Measurements from ENCODE around the gene TOM1L1. TPM values are rescaled to one million over a fixed set of nuclear protein-coding genes. Genes with fewer than 3 reads are reported as not detected.

The TOM1L1 gene
- polyA plus RNA-seq, 1 donor from 2014 or later = not detected

- Mint-ChIP-seq H3K27ac (no peak overlapping the region), H3K4me1 (peaks cover 0 to 2% (median 0%) of the 10 kb centered on the region in 3 donors), H3K9me3 (peaks cover 0 to 5% (median 3%) of the 10 kb centered on the region in 3 donors), H3K4me3 (no peak overlapping the region), H3K27me3 (peaks cover 4% of the 10 kb centered on the region), H3K36me3 (peaks cover 7% of the 10 kb centered on the region)
Measured at GRCh38 chr17:54948380-54948779, 47.7 kb downstream of the TOM1L1 start.

DNA sequence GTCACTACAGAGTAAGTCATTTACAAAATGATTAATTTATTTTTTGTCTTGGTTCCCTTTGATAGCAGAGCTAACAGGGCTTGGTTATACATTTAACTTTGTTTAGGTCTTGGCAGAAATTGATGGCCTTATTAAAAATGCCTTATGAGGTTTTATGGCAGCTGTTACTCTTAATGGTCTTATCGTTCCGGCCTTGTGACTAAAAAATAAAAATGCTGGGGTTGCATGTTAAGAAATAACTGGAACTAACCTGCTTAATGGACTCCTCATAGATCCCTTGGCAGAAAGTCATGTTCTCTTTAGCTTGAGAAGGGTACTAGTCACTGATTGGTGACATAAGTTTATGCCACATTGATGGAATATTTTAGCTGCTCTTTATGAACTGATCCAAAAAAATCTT is 49.5 kb downstream of the TOM1L1 start:
- peaks cover 0 to 5% (median 3%) of the 10 kb centered on the region in 3 donors for H3K9me3 Mint-ChIP-seq

GRCh38 chr17:54951286-54951685 is 50.6 kb downstream of the TOM1L1 start:
- H3K9me3 Mint-ChIP-seq = peaks cover 0 to 5% (median 3%) of the 10 kb centered on the region in 3 donors
- no peak overlapping the region for H3K4me3 Mint-ChIP-seq
- H3K27ac Mint-ChIP-seq = no peak overlapping the region
- H3K4me1 Mint-ChIP-seq = no peaks in the 10 kb centered on the region
- peaks cover 4% of the 10 kb centered on the region for H3K27me3 Mint-ChIP-seq
- H3K36me3 Mint-ChIP-seq = peaks cover 11% of the 10 kb centered on the region

More for the DNA sequence above, 49.5 kb downstream of the TOM1L1 start:
- peaks cover 13% of the 10 kb centered on the region for H3K36me3 Mint-ChIP-seq
- H3K27ac Mint-ChIP-seq = no peak overlapping the region
- peaks cover 0 to 2% (median 0%) of the 10 kb centered on the region in 3 donors for H3K4me1 Mint-ChIP-seq
- H3K4me3 Mint-ChIP-seq = no peak overlapping the region
- peaks cover 4% of the 10 kb centered on the region for H3K27me3 Mint-ChIP-seq

DNA sequence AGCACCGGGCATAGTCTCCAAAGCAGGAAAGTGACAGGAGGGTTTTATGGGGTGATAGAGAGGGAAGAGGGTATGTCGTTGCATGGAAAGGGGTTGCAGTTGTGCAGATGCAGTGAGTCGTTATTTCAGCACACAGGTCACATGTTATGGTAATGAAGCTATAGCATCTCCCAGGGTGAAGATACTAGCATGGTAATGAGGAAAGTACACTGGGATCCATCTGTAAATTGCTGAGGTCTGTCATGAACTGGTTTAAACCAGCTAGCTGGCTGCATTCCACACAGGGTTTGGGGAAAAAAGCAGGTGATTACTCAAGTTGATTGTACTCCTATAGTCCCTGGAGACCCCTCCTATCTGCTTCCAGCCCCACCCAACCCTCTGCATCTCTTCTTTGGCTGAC is 56.1 kb downstream of the TOM1L1 start:
- H3K27me3 Mint-ChIP-seq = no peaks in the 10 kb centered on the region
- H3K4me1 Mint-ChIP-seq = no peaks in the 10 kb centered on the region
- H3K4me3 Mint-ChIP-seq = no peak overlapping the region
- H3K9me3 Mint-ChIP-seq = no peaks in the 10 kb centered on the region
- no peak overlapping the region for H3K27ac Mint-ChIP-seq
- H3K36me3 Mint-ChIP-seq = peaks cover 11% of the 10 kb centered on the region

DNA sequence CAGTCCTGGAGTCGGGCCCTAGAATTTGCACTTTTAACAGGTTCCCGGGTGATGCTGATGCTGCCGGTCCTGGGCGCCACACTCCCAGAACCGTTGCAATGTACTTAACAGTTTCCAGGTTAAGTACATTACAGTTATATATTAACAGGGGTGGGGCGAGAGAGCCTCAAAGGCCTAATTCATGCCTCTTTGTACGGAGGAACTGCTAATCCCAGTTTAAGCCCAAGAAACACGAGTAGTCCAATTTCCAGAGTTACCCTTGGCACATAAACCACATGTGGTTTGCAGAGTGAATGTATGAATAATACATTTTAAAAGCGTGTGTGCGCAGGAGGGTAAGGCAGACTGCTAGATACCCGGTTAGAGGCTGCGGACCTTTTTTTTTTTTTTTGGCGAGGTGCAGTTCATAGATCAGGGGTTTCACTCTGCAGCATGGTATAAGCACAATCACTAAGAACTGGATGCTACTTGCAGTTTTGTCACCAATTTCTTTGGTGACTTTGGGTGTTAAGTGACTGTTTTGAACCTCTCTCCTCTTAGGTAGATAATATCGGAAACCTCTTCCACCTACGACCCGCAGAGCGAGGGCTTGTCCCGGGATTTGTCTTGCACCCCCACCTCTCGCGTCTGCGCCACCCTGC is 67.1 kb downstream of the TOM1L1 start:
- peaks cover 6 to 19% (median 12%) of the 10 kb centered on the region in 3 donors for H3K4me1 Mint-ChIP-seq
- H3K4me3 Mint-ChIP-seq = no peak overlapping the region
- H3K27ac Mint-ChIP-seq = no peak overlapping the region
- H3K36me3 Mint-ChIP-seq = no peaks in the 10 kb centered on the region
- H3K27me3 Mint-ChIP-seq = no peaks in the 10 kb centered on the region
- H3K9me3 Mint-ChIP-seq = no peaks in the 10 kb centered on the region

DNA sequence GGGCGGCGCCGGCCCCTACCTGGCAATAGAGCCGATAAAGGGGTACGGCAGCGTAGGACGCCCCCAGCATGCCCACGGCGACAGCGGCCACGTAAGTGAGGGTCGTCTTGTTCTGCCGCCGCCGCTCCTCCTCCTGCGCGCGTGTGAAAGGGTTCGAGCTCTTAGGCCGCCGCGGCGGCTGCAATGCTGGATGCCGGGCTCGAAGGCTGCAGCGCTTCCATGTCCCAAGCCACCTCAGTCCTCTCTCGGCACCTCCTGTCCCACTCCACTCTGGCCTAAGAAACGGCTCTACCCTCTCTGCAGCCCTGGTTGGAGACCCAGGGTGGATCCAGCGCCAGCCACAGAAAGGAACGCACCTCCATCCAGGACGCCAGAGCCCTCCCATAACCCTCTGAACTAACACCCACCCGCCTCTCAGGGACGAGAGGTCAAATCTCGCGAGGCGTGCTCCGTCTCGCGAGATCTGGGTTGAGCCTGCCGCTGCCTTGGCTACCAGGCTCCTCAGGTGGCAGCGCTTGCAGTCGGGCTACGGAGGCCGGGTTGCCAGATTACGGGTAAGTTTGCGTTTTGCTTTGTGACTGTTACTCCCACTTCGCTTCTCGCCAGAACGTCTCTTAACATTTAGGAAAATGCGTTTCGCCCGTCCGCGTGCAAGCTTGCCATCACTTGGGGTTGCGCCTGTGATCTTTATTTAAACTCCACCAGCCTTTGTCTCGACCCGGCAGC is 67.8 kb downstream of the TOM1L1 start, which contains the start of the genes COX11 and STXBP4:
TSS of gene COX11 (minus strand) at position 393 of the 726 bp plus-strand sequence. CDS start at position 385, 8 bp downstream.
TSS of gene STXBP4 (plus strand) at position 504 of the 726 bp plus-strand sequence. CDS start 17,455 bp downstream, outside the sequence.
- Mint-ChIP-seq H3K27me3 (no peaks in the 10 kb centered on the region), H3K36me3 (no peaks in the 10 kb centered on the region), H3K27ac (no peak within 1 kb of the TSS), H3K4me3 (no peak within 1 kb of the TSS), H3K4me1 (peaks cover 7 to 18% (median 10%) of the 10 kb centered on the region in 3 donors), H3K9me3 (no peaks in the 10 kb centered on the region)

DNA sequence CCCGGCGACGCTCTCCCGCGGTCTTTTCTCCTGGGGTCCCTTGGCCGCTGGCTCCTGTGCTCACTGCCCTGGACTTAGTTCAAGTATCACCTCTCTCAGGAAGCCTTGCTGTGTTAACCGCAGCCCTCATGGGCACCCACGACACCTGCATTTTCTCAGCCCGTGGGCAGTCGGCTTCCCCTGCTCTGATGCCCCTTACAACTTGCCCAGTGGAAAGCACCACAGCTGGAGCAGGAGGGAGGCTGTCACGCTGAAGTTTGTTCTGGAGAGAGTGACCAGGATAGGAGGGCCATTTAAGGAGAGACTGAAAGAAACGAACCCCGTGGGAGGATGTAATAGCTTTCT is 68.3 kb downstream of the TOM1L1 start:
- no peaks in the 10 kb centered on the region for H3K27me3 Mint-ChIP-seq
- no peaks in the 10 kb centered on the region for H3K36me3 Mint-ChIP-seq
- H3K4me1 Mint-ChIP-seq = peaks cover 7 to 16% (median 8%) of the 10 kb centered on the region in 3 donors
- no peak overlapping the region for H3K4me3 Mint-ChIP-seq
- no peaks in the 10 kb centered on the region for H3K9me3 Mint-ChIP-seq
- H3K27ac Mint-ChIP-seq = no peak overlapping the region

DNA sequence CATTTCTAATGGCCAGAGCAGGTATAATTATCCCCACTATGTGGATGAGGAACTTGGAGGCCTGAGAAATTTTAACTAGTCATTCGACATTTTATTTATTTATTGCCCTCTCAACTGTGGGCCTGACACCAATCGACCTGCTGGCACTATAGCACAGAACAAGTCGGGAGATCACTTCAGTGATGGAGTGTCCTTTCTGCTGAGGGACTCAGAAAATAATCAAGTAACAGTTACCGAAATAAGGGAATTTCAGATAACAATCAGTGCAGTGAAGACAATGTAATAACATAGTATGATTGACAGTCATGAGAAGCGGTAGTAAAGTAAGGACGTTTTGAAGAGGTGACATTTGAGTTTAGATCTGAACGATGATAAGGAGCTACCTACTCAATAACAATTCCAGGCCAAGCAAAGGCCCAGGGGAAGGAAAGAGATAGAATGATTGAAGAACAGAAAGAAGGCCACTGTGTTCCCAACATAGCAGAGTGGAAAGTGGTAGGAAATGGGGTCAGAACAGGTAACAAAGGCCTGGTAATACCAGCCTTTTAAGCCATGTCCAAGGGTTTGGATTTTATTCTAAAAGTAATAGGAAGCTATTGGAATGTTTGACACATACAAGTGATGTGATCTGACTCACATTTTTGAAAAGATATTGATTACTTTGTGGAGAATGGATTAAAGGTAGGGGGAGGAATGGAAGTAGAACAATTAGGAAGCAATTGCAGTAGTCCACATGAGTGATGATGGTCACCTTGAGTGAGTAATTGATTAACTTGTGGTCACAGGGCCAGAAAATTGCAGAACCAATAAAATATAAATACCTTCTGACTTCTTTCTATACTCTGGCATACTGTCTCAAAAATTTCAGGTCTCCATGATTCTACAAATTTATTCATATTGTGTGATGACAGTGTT is 69.3 kb downstream of the TOM1L1 start:
- Mint-ChIP-seq H3K4me3 (peak overlapping the region in 1 of 4 donors; percentile 61), H3K27me3 (no peaks in the 10 kb centered on the region), H3K27ac (peak overlapping the region in 1 of 3 donors; percentile 14), H3K36me3 (no peaks in the 10 kb centered on the region), H3K4me1 (peaks cover 7 to 16% (median 8%) of the 10 kb centered on the region in 3 donors), H3K9me3 (no peaks in the 10 kb centered on the region)

DNA sequence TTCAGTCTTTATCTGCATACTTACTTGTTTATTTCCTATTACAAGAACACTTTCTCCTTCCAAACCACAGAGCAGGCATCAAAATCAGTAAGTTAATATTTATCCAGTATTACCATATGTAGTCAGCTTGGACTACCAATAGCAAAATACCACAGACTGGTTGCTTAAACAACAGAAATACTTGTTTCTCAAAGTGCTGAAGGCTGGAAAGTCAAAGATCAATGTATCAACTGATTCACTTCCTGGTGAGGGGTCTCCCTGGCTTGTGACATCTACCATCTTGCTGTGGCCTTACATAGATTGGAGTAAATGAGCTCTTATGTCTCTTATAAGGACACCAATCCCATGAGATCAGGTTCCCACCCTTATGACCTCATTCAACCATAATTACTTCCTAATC is 70.5 kb downstream of the TOM1L1 start:
- Mint-ChIP-seq H3K4me3 (peak overlapping the region in 1 of 4 donors; percentile 54), H3K4me1 (peaks cover 6 to 10% (median 7%) of the 10 kb centered on the region in 3 donors), H3K27me3 (no peaks in the 10 kb centered on the region), H3K27ac (peak overlapping the region in 1 of 3 donors; percentile 54), H3K36me3 (no peaks in the 10 kb centered on the region), H3K9me3 (no peaks in the 10 kb centered on the region)

- Mint-ChIP-seq H3K36me3 (no peaks in the 10 kb centered on the region), H3K27ac (no peak overlapping the region), H3K9me3 (no peaks in the 10 kb centered on the region), H3K27me3 (no peaks in the 10 kb centered on the region), H3K4me1 (peaks cover 0 to 7% (median 6%) of the 10 kb centered on the region in 3 donors), H3K4me3 (no peak overlapping the region)
Measured at GRCh38 chr17:54971901-54972300, 71.2 kb downstream of the TOM1L1 start.

- Mint-ChIP-seq H3K4me1 (peaks cover 0 to 6% (median 0%) of the 10 kb centered on the region in 3 donors), H3K27me3 (no peaks in the 10 kb centered on the region), H3K9me3 (no peaks in the 10 kb centered on the region), H3K27ac (no peak overlapping the region), H3K4me3 (no peak overlapping the region), H3K36me3 (no peaks in the 10 kb centered on the region)
Measured at GRCh38 chr17:54972406-54973138, 71.9 kb downstream of the TOM1L1 start.

GRCh38 chr17:54974759-54975158 is 74.1 kb downstream of the TOM1L1 start:
- Mint-ChIP-seq H3K4me3 (no peak overlapping the region), H3K4me1 (peaks cover 0 to 4% (median 0%) of the 10 kb centered on the region in 3 donors), H3K9me3 (no peaks in the 10 kb centered on the region), H3K27ac (no peak overlapping the region), H3K27me3 (no peaks in the 10 kb centered on the region), H3K36me3 (no peaks in the 10 kb centered on the region)

DNA sequence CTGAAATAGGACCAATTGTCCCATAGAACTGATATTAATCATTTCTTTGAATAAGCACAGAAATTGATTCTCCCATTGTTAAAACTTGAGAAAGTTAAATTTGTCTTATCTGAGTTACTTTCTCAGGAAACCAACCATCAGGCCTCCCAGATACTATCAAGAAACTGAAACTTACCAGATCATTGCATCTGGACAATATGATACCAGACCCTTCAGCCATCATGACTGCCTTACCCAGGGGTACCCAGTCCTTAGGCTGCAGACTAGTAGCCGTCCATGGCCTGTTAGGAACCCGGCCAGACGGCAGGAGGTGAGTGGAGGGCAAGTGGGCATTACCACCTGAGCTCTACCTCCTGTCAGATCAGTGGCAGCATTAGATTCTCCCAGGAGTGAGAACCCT is 75.7 kb downstream of the TOM1L1 start:
- Mint-ChIP-seq H3K4me1 (peaks cover 0 to 2% (median 0%) of the 10 kb centered on the region in 3 donors), H3K9me3 (peaks cover 0 to 6% (median under 1%) of the 10 kb centered on the region in 3 donors), H3K36me3 (peaks cover 3% of the 10 kb centered on the region), H3K4me3 (no peak overlapping the region), H3K27me3 (no peaks in the 10 kb centered on the region), H3K27ac (no peak overlapping the region)

- Mint-ChIP-seq H3K27ac (peak overlapping the region in 1 of 3 donors; percentile 35), H3K4me1 (peaks cover 0 to 2% (median 0%) of the 10 kb centered on the region in 3 donors), H3K27me3 (no peaks in the 10 kb centered on the region), H3K4me3 (no peak overlapping the region), H3K9me3 (peaks cover 0 to 6% (median 1%) of the 10 kb centered on the region in 3 donors), H3K36me3 (peaks cover 5% of the 10 kb centered on the region)
Measured at GRCh38 chr17:54977744-54978143, 77.1 kb downstream of the TOM1L1 start.

Data from IgD-negative memory B cell (primary cell).